ENCODE measurements around the gene TRIP10. TPM values are rescaled to one million over a fixed set of nuclear protein-coding genes. Genes with fewer than 3 reads are reported as not detected.

Gene TRIP10
- total and polyA plus RNA-seq, 7 experiments from 2014 or later, result 0.74 to 17.4 (median 5.2) TPM

- Mint-ChIP-seq H3K27ac (peak overlapping the region in 1 of 9 donors; percentile 6), H3K27me3 (no peaks in the 10 kb centered on the region), H3K4me1 (peaks cover 10 to 36% (median 25%) of the 10 kb centered on the region in 7 donors), H3K9me3 (no peaks in the 10 kb centered on the region), H3K4me3 (peak overlapping the region in 2 of 10 donors; percentile 4 to 60), H3K36me3 (no peaks in the 10 kb centered on the region)
- ATAC-seq (no peak), DNase-seq (no peak)
- CTCF ChIA-PET, result interaction anchor here (0.6 kb wide), 1 partner anchor 920 kb away, joined by 5 read pairs; no protein-coding TSS in a partner anchor
- no peaks in the 10 kb centered on the region for H3K36me3 ChIP-seq (ENCODE audit: control insufficient read depth in 2 of 3, insufficient read depth in 3 of 3, low read length in 3 of 3)
- H3K9me3 ChIP-seq (ENCODE audit: control insufficient read depth in 2 of 3, low read length in 3 of 3), result no peaks in the 10 kb centered on the region
- H3K4me3 ChIP-seq (ENCODE audit: low read length), result no peak overlapping the region
- POLR2A ChIA-PET, result interaction anchor here (0.6 kb wide), 1 partner anchor 15 kb away, joined by 3 read pairs; no protein-coding TSS in a partner anchor
- no peak overlapping the region for H3K27ac ChIP-seq (ENCODE audit: low read depth, low read length)
- no peaks in the 10 kb centered on the region for H3K4me1 ChIP-seq (ENCODE audit: control insufficient read depth in 2 of 2, insufficient read depth in 2 of 2, low read length in 2 of 2)
- intact Hi-C loops (cut with micrococcal nuclease), result no loop called here
- H3K27me3 ChIP-seq (ENCODE audit: control insufficient read depth in 2 of 2, insufficient read depth in 2 of 2, low read length in 2 of 2), result no peaks in the 10 kb centered on the region
These were observed 15.7 kb upstream of the TRIP10 start for GRCh38 chr19:6723738-6724137.

GRCh38 chr19:6724631-6725492, 14.6 kb upstream of the TRIP10 start:
- intact Hi-C loops (cut with micrococcal nuclease), result no loop called here
- H3K27ac Mint-ChIP-seq, result no peak overlapping the region
- no peaks in the 10 kb centered on the region for H3K4me1 ChIP-seq (ENCODE audit: control insufficient read depth in 2 of 2, insufficient read depth in 2 of 2, low read length in 2 of 2)

GRCh38 chr19:6725513-6726231, 13.8 kb upstream of the TRIP10 start:
- DNase-seq, result no peak
- no peaks in the 10 kb centered on the region for H3K27me3 ChIP-seq (ENCODE audit: control insufficient read depth in 2 of 2, insufficient read depth in 2 of 2, low read length in 2 of 2)
- Mint-ChIP-seq H3K27me3 (no peaks in the 10 kb centered on the region), H3K27ac (peak overlapping the region in 2 of 9 donors; percentile 31 to 55), H3K9me3 (no peaks in the 10 kb centered on the region), H3K4me3 (peak overlapping the region in 1 of 10 donors; percentile 48), H3K36me3 (no peaks in the 10 kb centered on the region), H3K4me1 (peaks cover 10 to 27% (median 25%) of the 10 kb centered on the region in 7 donors)
- CTCF ChIA-PET, result no interaction called here
- H3K4me3 ChIP-seq (ENCODE audit: low read length), result no peak overlapping the region
- intact Hi-C loops (cut with micrococcal nuclease), result no loop called here
- H3K27ac ChIP-seq (ENCODE audit: low read depth, low read length), result no peak overlapping the region
- peaks cover 0 to 6% (median 0%) of the 10 kb centered on the region in 3 experiments for H3K36me3 ChIP-seq (ENCODE audit: control insufficient read depth in 2 of 3, insufficient read depth in 3 of 3, low read length in 3 of 3)
- no peak for ATAC-seq
- POLR2A ChIA-PET, result no interaction called here
- H3K9me3 ChIP-seq (ENCODE audit: control insufficient read depth in 2 of 3, low read length in 3 of 3), result no peaks in the 10 kb centered on the region
- no peaks in the 10 kb centered on the region for H3K4me1 ChIP-seq (ENCODE audit: control insufficient read depth in 2 of 2, insufficient read depth in 2 of 2, low read length in 2 of 2)

More at GRCh38 chr19:6724631-6725492, 14.6 kb upstream of the TRIP10 start:
- no peak for ATAC-seq
- Histone ChIP-seq H3K4me3 (ENCODE audit: low read length) (no peak overlapping the region), H3K9me3 (ENCODE audit: control insufficient read depth in 2 of 3, low read length in 3 of 3) (no peaks in the 10 kb centered on the region), H3K27me3 (ENCODE audit: control insufficient read depth in 2 of 2, insufficient read depth in 2 of 2, low read length in 2 of 2) (no peaks in the 10 kb centered on the region), H3K36me3 (ENCODE audit: control insufficient read depth in 2 of 3, insufficient read depth in 3 of 3, low read length in 3 of 3) (peaks cover 0 to under 1% (median 0%) of the 10 kb centered on the region in 3 experiments), H3K27ac (ENCODE audit: low read depth, low read length) (no peak overlapping the region)
- peaks cover 10 to 32% (median 25%) of the 10 kb centered on the region in 7 donors for H3K4me1 Mint-ChIP-seq
- no peaks in the 10 kb centered on the region for H3K9me3 Mint-ChIP-seq
- H3K36me3 Mint-ChIP-seq, result no peaks in the 10 kb centered on the region
- no peak overlapping the region for H3K4me3 Mint-ChIP-seq
- no peak for DNase-seq
- POLR2A ChIA-PET, result interaction anchor here (0.6 to 0.7 kb wide), 3 partner anchors 13 to 689 kb away, joined by 3 to 5 read pairs (median 3); no protein-coding TSS in a partner anchor
- CTCF ChIA-PET, result interaction anchor here (0.6 kb wide), 1 partner anchor 440 kb away, joined by 5 read pairs; no protein-coding TSS in a partner anchor
- no peaks in the 10 kb centered on the region for H3K27me3 Mint-ChIP-seq

- H3K9me3 Mint-ChIP-seq, result no peaks in the 10 kb centered on the region
- H3K36me3 ChIP-seq (ENCODE audit: control insufficient read depth in 2 of 3, insufficient read depth in 3 of 3, low read length in 3 of 3), result peaks cover 0 to 27% (median 4%) of the 10 kb centered on the region in 3 experiments
- DNase-seq, result no peak
- intact Hi-C loops (cut with micrococcal nuclease), result no loop called here
- no peaks in the 10 kb centered on the region for H3K27me3 Mint-ChIP-seq
- CTCF ChIA-PET, result no interaction called here
- peak overlapping the region in 1 of 9 donors; percentile 55 for H3K27ac Mint-ChIP-seq
- no peak overlapping the region for H3K27ac ChIP-seq (ENCODE audit: low read depth, low read length)
- peak; percentile 69 for ATAC-seq
- H3K4me1 Mint-ChIP-seq, result peaks cover 5 to 27% (median 15%) of the 10 kb centered on the region in 7 donors
- POLR2A ChIA-PET, result interaction anchor here (0.6 to 1.4 kb wide), 2 partner anchors 10 to 371 kb away, joined by 3 to 4 read pairs; no protein-coding TSS in a partner anchor
- H3K9me3 ChIP-seq (ENCODE audit: control insufficient read depth in 2 of 3, low read length in 3 of 3), result no peaks in the 10 kb centered on the region
- H3K4me1 ChIP-seq (ENCODE audit: control insufficient read depth in 2 of 2, insufficient read depth in 2 of 2, low read length in 2 of 2), result no peaks in the 10 kb centered on the region
- H3K4me3 Mint-ChIP-seq, result no peak overlapping the region
- no peaks in the 10 kb centered on the region for H3K27me3 ChIP-seq (ENCODE audit: control insufficient read depth in 2 of 2, insufficient read depth in 2 of 2, low read length in 2 of 2)
- peaks cover 0 to 11% (median 5%) of the 10 kb centered on the region in 5 donors for H3K36me3 Mint-ChIP-seq
- no peak overlapping the region for H3K4me3 ChIP-seq (ENCODE audit: low read length)
These were observed 11.1 kb upstream of the TRIP10 start for GRCh38 chr19:6728346-6728745.

- Histone ChIP-seq H3K4me3 (ENCODE audit: low read length) (no peak overlapping the region), H3K27ac (ENCODE audit: low read depth, low read length) (no peak overlapping the region), H3K36me3 (ENCODE audit: control insufficient read depth in 2 of 3, insufficient read depth in 3 of 3, low read length in 3 of 3) (peaks cover 0 to 34% (median 4%) of the 10 kb centered on the region in 3 experiments), H3K4me1 (ENCODE audit: control insufficient read depth in 2 of 2, insufficient read depth in 2 of 2, low read length in 2 of 2) (no peaks in the 10 kb centered on the region), H3K27me3 (ENCODE audit: control insufficient read depth in 2 of 2, insufficient read depth in 2 of 2, low read length in 2 of 2) (no peaks in the 10 kb centered on the region), H3K9me3 (ENCODE audit: control insufficient read depth in 2 of 3, low read length in 3 of 3) (no peaks in the 10 kb centered on the region)
- Mint-ChIP-seq H3K4me3 (no peak overlapping the region), H3K27ac (no peak overlapping the region), H3K36me3 (peaks cover 0 to 18% (median 5%) of the 10 kb centered on the region in 5 donors), H3K27me3 (no peaks in the 10 kb centered on the region), H3K4me1 (peaks cover 5 to 24% (median 10%) of the 10 kb centered on the region in 7 donors), H3K9me3 (no peaks in the 10 kb centered on the region)
- ChIA-PET POLR2A (interaction anchor here (0.6 kb wide), 1 partner anchor 51 kb away, joined by 3 read pairs; no protein-coding TSS in a partner anchor), CTCF (no interaction called here)
- DNase-seq (no peak), ATAC-seq (no peak)
- intact Hi-C loops (cut with micrococcal nuclease), result loop anchor here (10.0 kb wide), 5 partner anchors 275 to 1045 kb away; partner anchors contain the start of genes ARHGEF18 (in 1 of the 2), HSD11B1L (in 1 of the 2), MICOS13 (in 1 of the 2) and RANBP3 (in 1 of the 2)
These were observed 9.8 kb upstream of the TRIP10 start for GRCh38 chr19:6729573-6730152.
